HepG2 (cell line): Measurements from ENCODE around the gene PIAS1. TPM values are rescaled to one million over a fixed set of nuclear protein-coding genes. Genes with fewer than 3 reads are reported as not detected.

Source experiments
- ATAC-seq: fragments of 200-7000 bp; cut with Tn5 transposase; 3 replicates; pipeline ENCODE4 v1.9.1; 2020; ENCODE audit warnings: mild to moderate bottlenecking, moderate library complexity
- BruUV-seq: library from RNA; stranded (reverse); fragments of 400-500 nt; replicated peaks from 2 replicates; lab custom pipeline; 2021; lab: Mats Ljungman, UMichigan
- CTCF ChIA-PET: fragments of 300-600 bp; formaldehyde crosslinking; extraction: SDS; loops from one replicate; lab custom pipeline; 2021; ENCODE audit warnings: low total read pairs, inconsistent platforms, low intra/inter-chr PET ratio; lab: Yijun Ruan, JAX
- POLR2A ChIA-PET: fragments of 350-600 bp; sonication (Branson Sonifier 250); formaldehyde crosslinking; loops from one replicate; lab custom pipeline; 2020; ENCODE audit warnings: antibody characterized with exemption, inconsistent platforms; lab: Yijun Ruan, JAX
- DNase-seq: peaks from one replicate; pipeline ENCODE4 v3.0.0-alpha.2; 2015; ENCODE audit warnings: low spot score
- FAIRE-seq: peaks from 3 replicates; lab custom pipeline; 2011; peaks lifted over from hg19 to GRCh38; lab: Jason Lieb, UNC
- H2AFZ ChIP-seq: one replicate; pipeline ENCODE4 v1.6.1; 2011; ENCODE audit warnings: low read length, inconsistent platforms
- H3K27ac ChIP-seq: fragments of 300-600 bp; 3 replicates; pipeline ENCODE4 v1.8.0; 2011; ENCODE audit warnings: mixed run types, mild to moderate bottlenecking, mixed read lengths, low read length, inconsistent platforms; ENCODE audit not compliant: insufficient read depth; ENCODE audit errors: extremely low read length
- H3K27me3 ChIP-seq, 2 experiments: fragments of 200-600 bp in 1 of 2; 2 replicates in 1 of 2; 3 replicates in 1 of 2; pipeline versions ENCODE4 v1.6.0 to v1.8.0; 2011; ENCODE audit warnings: low read length in 2 of 2, mild to moderate bottlenecking in 2 of 2, moderate library complexity in 2 of 2, inconsistent platforms in 1 of 2; ENCODE audit not compliant: insufficient read depth in 2 of 2, control insufficient read depth in 1 of 2
- H3K36me3 ChIP-seq, 2 experiments: fragments of 200-600 bp in 1 of 2; replicated peaks in 1 of 2; 2 replicates in 1 of 2; 3 replicates in 1 of 2; pipeline versions ENCODE4 v1.5.1 to v1.8.0; 2011; ENCODE audit warnings: low read length in 2 of 2, inconsistent platforms in 1 of 2; ENCODE audit not compliant: insufficient read depth in 2 of 2, control insufficient read depth in 1 of 2
- H3K4me1 ChIP-seq: 2 replicates; pipeline ENCODE4 v1.5.1; 2012; ENCODE audit warnings: low read length, inconsistent platforms; ENCODE audit not compliant: insufficient read depth
- H3K4me2 ChIP-seq: 2 replicates; pipeline ENCODE4 v1.6.0; 2011; ENCODE audit warnings: low read depth, low read length, inconsistent platforms
- H3K4me3 ChIP-seq, 3 experiments: fragments of 200-600 bp in 1 of 3; sonication (generic), shearing (Covaris generic) in 1 of 3; replicated peaks in 1 of 3; 2 replicates each; pipeline ENCODE4 v1.5.1; 2011 to 2016; ENCODE audit warnings: low read length in 3 of 3, inconsistent platforms in 2 of 3, low read depth in 2 of 3, mild to moderate bottlenecking in 2 of 3, control low read depth in 1 of 3, mixed read lengths in 1 of 3; ENCODE audit not compliant: insufficient read depth in 1 of 3
- H3K79me2 ChIP-seq: one replicate; pipeline ENCODE4 v1.6.1; 2011; ENCODE audit warnings: low read length, inconsistent platforms; ENCODE audit not compliant: insufficient read depth
- H3K9ac ChIP-seq: 2 replicates; pipeline ENCODE4 v1.6.0; 2011; ENCODE audit warnings: mild to moderate bottlenecking, low read depth, low read length, inconsistent platforms; ENCODE audit not compliant: insufficient read depth
- H3K9me3 ChIP-seq: 2 replicates; pipeline ENCODE4 v1.5.1; 2012; ENCODE audit warnings: mild to moderate bottlenecking, low read length
- H4K20me1 ChIP-seq: 2 replicates; pipeline ENCODE4 v1.6.0; 2011; ENCODE audit warnings: inconsistent platforms, mild to moderate bottlenecking, low read length, moderate library complexity; ENCODE audit not compliant: insufficient read depth
- DNMT3B ChIP-seq: conservative IDR thresholded peaks from 2 replicates; pipeline ENCODE4 v1.6.1; 2016; ENCODE audit warnings: missing biosample characterization, control low read depth
- HMGA1 ChIP-seq: sonication (generic); formaldehyde crosslinking; conservative IDR thresholded peaks from 2 replicates; pipeline ENCODE4 v1.4.0; 2020; ENCODE audit warnings: missing genetic modification reagents
- HOXA9 ChIP-seq: sonication (generic); formaldehyde crosslinking; IDR thresholded peaks from 2 replicates; pipeline ENCODE4 v1.8.1; 2022; ENCODE audit warnings: missing genetic modification reagents, mild to moderate bottlenecking, moderate library complexity, borderline replicate concordance
- NCOA1 ChIP-seq: sonication (generic); formaldehyde crosslinking; IDR thresholded peaks from 2 replicates; pipeline ENCODE4 v1.9.0; 2021; ENCODE audit warnings: missing genetic modification reagents
- PAWR ChIP-seq: sonication (generic); formaldehyde crosslinking; IDR thresholded peaks from 2 replicates; pipeline ENCODE4 v1.4.0; 2020; ENCODE audit warnings: missing genetic modification reagents, mild to moderate bottlenecking, borderline replicate concordance
- SPEN ChIP-seq: sonication (generic); formaldehyde crosslinking; IDR thresholded peaks from 2 replicates; pipeline ENCODE4 v1.5.1; 2020; ENCODE audit warnings: low read depth, mild to moderate bottlenecking, missing genetic modification reagents
- SUZ12 ChIP-seq: fragments of 150-350 bp; IDR thresholded peaks from 2 replicates; pipeline ENCODE4 v1.6.1; 2014; ENCODE audit warnings: low read depth, low read length
- TRIM24 ChIP-seq: sonication (generic); formaldehyde crosslinking; IDR thresholded peaks from 2 replicates; pipeline ENCODE4 v1.8.0; 2022; ENCODE audit warnings: mild to moderate bottlenecking, missing genetic modification reagents
- ZMYM3 ChIP-seq: sonication (generic); formaldehyde crosslinking; IDR thresholded peaks from 2 replicates; pipeline ENCODE4 v1.5.1; 2020; ENCODE audit warnings: mild to moderate bottlenecking, missing genetic modification reagents
- ZNF275 ChIP-seq: sonication (generic); formaldehyde crosslinking; IDR thresholded peaks from 2 replicates; pipeline ENCODE4 v1.8.0; 2022; ENCODE audit warnings: missing genetic modification reagents, mild to moderate bottlenecking, inconsistent platforms, borderline replicate concordance
- ZNF567 ChIP-seq: sonication (generic); formaldehyde crosslinking; IDR thresholded peaks from 2 replicates; pipeline ENCODE4 v1.8.1; 2023; ENCODE audit warnings: mild to moderate bottlenecking, missing genetic modification reagents, borderline replicate concordance
- ZNF746 ChIP-seq: sonication (generic); formaldehyde crosslinking; IDR thresholded peaks from 2 replicates; pipeline ENCODE4 v1.8.0; 2022; ENCODE audit warnings: mild to moderate bottlenecking, missing genetic modification reagents
- ZNF781 ChIP-seq: sonication (generic); formaldehyde crosslinking; IDR thresholded peaks from 2 replicates; pipeline ENCODE4 v1.5.1; 2020; ENCODE audit warnings: borderline replicate concordance, mild to moderate bottlenecking, missing genetic modification reagents; ENCODE audit errors: not compliant biosample characterization
- WGBS: methylation state at CpG from one replicate; pipeline ENCODE4 v1.1.6; 2017; ENCODE audit warnings: low lambda C conversion rate; 5-methylcytosine and 5-hydroxymethylcytosine counted together
- in situ Hi-C: cut with HindIII; loops from 2 replicates; pipeline ENCODE4 v1.10.0; 2017; ENCODE audit warnings: low pct_unique_long_range_greater_than_20kb; ENCODE audit not compliant: extremely low pct_ligation_motif_present
- intact Hi-C: fragments of 100-400 bp; cut with micrococcal nuclease; formaldehyde crosslinking; loops from one replicate; pipeline ENCODE4 v1.10.0; 2022; ENCODE audit not compliant: unreplicated experiment
- polyA plus RNA-seq, 8 experiments: library from polyadenylated mRNA; depleted of rRNA in 3 of 8; stranded (reverse) in 7 of 8; unstranded in 1 of 8; fragments of >200 nt; fragmentation: Illumina TruSeq in 4 of 8; extraction: Trizol in 4 of 8; gene quantifications; 2 replicates each; pipeline versions ENCODE4 v1.2.1 to v1.2.3, GENCODE V29; 2011 to 2016; ENCODE audit warnings: low read depth in 4 of 8, missing spikeins in 1 of 8, mixed read lengths in 1 of 8; ENCODE audit not compliant: insufficient read depth in 1 of 8
- total RNA-seq, 5 experiments: library from RNA; depleted of rRNA; stranded (reverse); fragments of >200 nt; fragmentation: Illumina TruSeq; extraction: Trizol; gene quantifications; 2 replicates each; pipeline ENCODE4 v1.2.3, GENCODE V29; 2016; ENCODE audit warnings: low read depth in 1 of 5
- TF ChIP-seq, protein P1 (sequence below): IDR thresholded peaks from 2 replicates; pipeline ENCODE4 v1.6.1; 2012; ENCODE audit warnings: low read depth, low read length, improper control_type of control experiment
- TF ChIP-seq, protein P2 (sequence below): sonication (generic); formaldehyde crosslinking; IDR thresholded peaks from 2 replicates; pipeline ENCODE4 v1.5.1; 2020; ENCODE audit warnings: mild to moderate bottlenecking, missing genetic modification reagents, borderline replicate concordance
- TF ChIP-seq, protein P3 (sequence below): sonication (generic); formaldehyde crosslinking; IDR thresholded peaks from 2 replicates; pipeline ENCODE4 v1.8.0; 2022; ENCODE audit warnings: mild to moderate bottlenecking, missing genetic modification reagents
- TF ChIP-seq, protein P4 (sequence below): IDR thresholded peaks from 2 replicates; pipeline ENCODE4 v1.6.1; 2018; ENCODE audit warnings: missing genetic modification reagents, mild to moderate bottlenecking, missing compliant biosample characterization

The PIAS1 gene
- total and polyA plus RNA-seq, 2 of the 13 experiments (the other 11 are each of a cell fraction or from before 2014, with no cell fraction given), result 20.7 to 33.7 TPM

DNA sequence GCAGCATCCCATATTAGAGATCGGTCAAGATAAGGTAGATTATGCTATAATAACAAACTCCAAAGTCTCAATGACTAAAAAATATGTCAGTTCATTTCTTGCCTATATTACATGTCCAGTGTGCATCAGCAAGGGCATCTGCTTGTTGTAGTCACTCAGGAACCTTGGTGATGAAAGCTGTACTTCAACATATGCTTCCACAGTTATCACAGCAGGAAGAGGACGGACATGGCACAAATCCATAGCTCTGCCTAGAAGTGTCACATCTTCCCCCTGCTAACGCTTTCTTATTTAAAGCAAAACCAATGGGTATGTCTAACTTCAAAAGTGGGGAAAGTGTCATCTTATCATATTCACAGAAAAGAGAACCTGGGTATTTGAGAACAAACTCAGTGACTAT lies 20.0 kb upstream of the PIAS1 start:
- no peak for TF ChIP-seq ZNF781
- no peak for TF ChIP-seq DNMT3B (CRISPR knock-in tag)
- TF ChIP-seq SUZ12, result no peak
- TF ChIP-seq ZMYM3, result no peak
- TF ChIP-seq, protein P1, sequence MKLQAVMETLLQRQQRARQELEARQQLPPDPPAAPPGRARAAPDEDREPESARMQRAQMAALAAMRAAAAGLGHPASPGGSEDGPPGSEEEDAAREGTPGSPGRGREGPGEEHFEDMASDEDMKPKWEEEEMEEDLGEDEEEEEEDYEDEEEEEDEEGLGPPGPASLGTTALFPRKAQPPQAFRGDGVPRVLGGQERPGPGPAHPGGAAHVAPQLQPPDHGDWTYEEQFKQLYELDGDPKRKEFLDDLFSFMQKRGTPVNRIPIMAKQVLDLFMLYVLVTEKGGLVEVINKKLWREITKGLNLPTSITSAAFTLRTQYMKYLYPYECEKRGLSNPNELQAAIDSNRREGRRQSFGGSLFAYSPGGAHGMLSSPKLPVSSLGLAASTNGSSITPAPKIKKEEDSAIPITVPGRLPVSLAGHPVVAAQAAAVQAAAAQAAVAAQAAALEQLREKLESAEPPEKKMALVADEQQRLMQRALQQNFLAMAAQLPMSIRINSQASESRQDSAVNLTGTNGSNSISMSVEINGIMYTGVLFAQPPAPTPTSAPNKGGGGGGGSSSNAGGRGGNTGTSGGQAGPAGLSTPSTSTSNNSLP, result no peak
- no peak for TF ChIP-seq PAWR (CRISPR knock-in tag)
- no peak for TF ChIP-seq HMGA1
- no peak for TF ChIP-seq ZNF746
- no peak for TF ChIP-seq NCOA1 (CRISPR knock-in tag)
- TF ChIP-seq TRIM24 (CRISPR knock-in tag), result no peak
- TF ChIP-seq, protein P2, sequence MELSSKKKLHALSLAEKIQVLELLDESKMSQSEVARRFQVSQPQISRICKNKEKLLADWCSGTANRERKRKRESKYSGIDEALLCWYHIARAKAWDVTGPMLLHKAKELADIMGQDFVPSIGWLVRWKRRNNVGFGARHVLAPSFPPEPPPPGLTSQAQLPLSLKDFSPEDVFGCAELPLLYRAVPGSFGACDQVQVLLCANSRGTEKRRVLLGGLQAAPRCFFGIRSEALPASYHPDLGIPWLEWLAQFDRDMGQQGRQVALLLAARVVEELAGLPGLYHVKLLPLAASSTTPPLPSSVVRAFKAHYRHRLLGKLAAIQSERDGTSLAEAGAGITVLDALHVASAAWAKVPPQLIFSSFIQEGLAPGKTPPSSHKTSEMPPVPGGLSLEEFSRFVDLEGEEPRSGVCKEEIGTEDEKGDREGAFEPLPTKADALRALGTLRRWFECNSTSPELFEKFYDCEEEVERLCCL (CRISPR knock-in tag), result no peak
- no peak for TF ChIP-seq SPEN
- TF ChIP-seq, protein P3, sequence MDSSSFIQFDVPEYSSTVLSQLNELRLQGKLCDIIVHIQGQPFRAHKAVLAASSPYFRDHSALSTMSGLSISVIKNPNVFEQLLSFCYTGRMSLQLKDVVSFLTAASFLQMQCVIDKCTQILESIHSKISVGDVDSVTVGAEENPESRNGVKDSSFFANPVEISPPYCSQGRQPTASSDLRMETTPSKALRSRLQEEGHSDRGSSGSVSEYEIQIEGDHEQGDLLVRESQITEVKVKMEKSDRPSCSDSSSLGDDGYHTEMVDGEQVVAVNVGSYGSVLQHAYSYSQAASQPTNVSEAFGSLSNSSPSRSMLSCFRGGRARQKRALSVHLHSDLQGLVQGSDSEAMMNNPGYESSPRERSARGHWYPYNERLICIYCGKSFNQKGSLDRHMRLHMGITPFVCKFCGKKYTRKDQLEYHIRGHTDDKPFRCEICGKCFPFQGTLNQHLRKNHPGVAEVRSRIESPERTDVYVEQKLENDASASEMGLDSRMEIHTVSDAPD (CRISPR knock-in tag), result no peak
- TF ChIP-seq, protein P4, sequence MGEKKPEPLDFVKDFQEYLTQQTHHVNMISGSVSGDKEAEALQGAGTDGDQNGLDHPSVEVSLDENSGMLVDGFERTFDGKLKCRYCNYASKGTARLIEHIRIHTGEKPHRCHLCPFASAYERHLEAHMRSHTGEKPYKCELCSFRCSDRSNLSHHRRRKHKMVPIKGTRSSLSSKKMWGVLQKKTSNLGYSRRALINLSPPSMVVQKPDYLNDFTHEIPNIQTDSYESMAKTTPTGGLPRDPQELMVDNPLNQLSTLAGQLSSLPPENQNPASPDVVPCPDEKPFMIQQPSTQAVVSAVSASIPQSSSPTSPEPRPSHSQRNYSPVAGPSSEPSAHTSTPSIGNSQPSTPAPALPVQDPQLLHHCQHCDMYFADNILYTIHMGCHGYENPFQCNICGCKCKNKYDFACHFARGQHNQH (CRISPR knock-in tag), result no peak
- TF ChIP-seq HOXA9, result no peak
- no peak for TF ChIP-seq ZNF567 (CRISPR knock-in tag)
- no peak for TF ChIP-seq ZNF275 (CRISPR knock-in tag)
- TF ChIP-seq, all 625 proteins: peak for 0
- H3K79me2 ChIP-seq, result no peaks in the 10 kb centered on the region
- ChIA-PET POLR2A (interaction anchor here (0.6 kb wide), 1 partner anchor 1341 kb away, joined by 3 read pairs; no protein-coding TSS in a partner anchor), CTCF (no interaction called here)
- no TSS peak for BruUV-seq
- no peaks in the 10 kb centered on the region for H3K36me3 ChIP-seq
- H2AFZ ChIP-seq, result no peak overlapping the region
- 71% methylated on average over 3 of the region's 3 CpGs for WGBS
- H3K4me3 ChIP-seq, result no peak overlapping the region
- H3K9me3 ChIP-seq, result no peaks in the 10 kb centered on the region
- ATAC-seq (no peak), DNase-seq (no peak), FAIRE-seq (no peak)
- no peaks in the 10 kb centered on the region for H3K4me1 ChIP-seq
- peaks cover 1 to 12% of the 10 kb centered on the region in 2 experiments; a peak in 2 of 5 replicates for H3K27me3 ChIP-seq
- no peak overlapping the region for H3K9ac ChIP-seq
- H3K4me2 ChIP-seq, result no peak overlapping the region
- H3K27ac ChIP-seq, result no peak overlapping the region
- intact Hi-C loops (no loop called here), in situ Hi-C loops (no loop called here)
- H4K20me1 ChIP-seq, result no peaks in the 10 kb centered on the region
